H1 (cell line): Measurements from ENCODE around the gene LYL1. TPM values are rescaled to one million over a fixed set of nuclear protein-coding genes. Genes with fewer than 3 reads are reported as not detected.

Source experiments
- BCL11A ChIP-seq, 2 experiments: IDR thresholded peaks; one replicate each; pipeline ENCODE4 v1.6.1; 2011; ENCODE audit warnings: low read depth in 2 of 2, low read length in 2 of 2, mild to moderate bottlenecking in 2 of 2
- CHD7 ChIP-seq: fragments of 300-600 bp; sonication (generic); IDR thresholded peaks from 2 replicates; pipeline ENCODE4 v1.7.1; 2012; ENCODE audit warnings: low read length, moderate library complexity, mild to moderate bottlenecking, inconsistent platforms; ENCODE audit not compliant: insufficient replicate concordance
- POLR2AphosphoS5 ChIP-seq: IDR thresholded peaks from 2 replicates; pipeline ENCODE4 v1.6.1; 2011; ENCODE audit warnings: low read depth, low read length
- TEAD4 ChIP-seq: IDR thresholded peaks from 2 replicates; pipeline ENCODE4 v1.6.1; 2012; ENCODE audit warnings: low read depth, low read length, inconsistent platforms, mixed read lengths
- YY1 ChIP-seq: IDR thresholded peaks from 2 replicates; pipeline ENCODE4 v1.6.1; 2011; ENCODE audit warnings: low read depth, mild to moderate bottlenecking, low read length
- polyA plus RNA-seq, 7 experiments: library from polyadenylated mRNA; depleted of rRNA in 3 of 7; stranded (reverse) in 5 of 7; unstranded in 2 of 7; fragments of >200 nt in 5 of 7; fragments of 200-250 nt in 2 of 7; gene quantifications; 1 replicate in 5 of 7; 2 replicates in 1 of 7; 4 replicates in 1 of 7; pipeline versions ENCODE4 v1.2.1 to v1.2.3, GENCODE V29; 2011 to 2013; ENCODE audit warnings: missing spikeins in 2 of 7, mixed read lengths in 2 of 7
- total RNA-seq: library from RNA; stranded (reverse); fragmentation: NEBNext Ultra II Directional; extraction: Animal tissue kit (Norgen Biotek cat#: 25700); gene quantifications from 2 replicates; pipeline ENCODE4 v1.2.1, GENCODE V29; 2021

LYL1 gene
- total and polyA plus RNA-seq, 2 of the 8 experiments (the other 6 are each of a cell fraction or from before 2014, with no cell fraction given) = 0.58 to 0.76 TPM

DNA sequence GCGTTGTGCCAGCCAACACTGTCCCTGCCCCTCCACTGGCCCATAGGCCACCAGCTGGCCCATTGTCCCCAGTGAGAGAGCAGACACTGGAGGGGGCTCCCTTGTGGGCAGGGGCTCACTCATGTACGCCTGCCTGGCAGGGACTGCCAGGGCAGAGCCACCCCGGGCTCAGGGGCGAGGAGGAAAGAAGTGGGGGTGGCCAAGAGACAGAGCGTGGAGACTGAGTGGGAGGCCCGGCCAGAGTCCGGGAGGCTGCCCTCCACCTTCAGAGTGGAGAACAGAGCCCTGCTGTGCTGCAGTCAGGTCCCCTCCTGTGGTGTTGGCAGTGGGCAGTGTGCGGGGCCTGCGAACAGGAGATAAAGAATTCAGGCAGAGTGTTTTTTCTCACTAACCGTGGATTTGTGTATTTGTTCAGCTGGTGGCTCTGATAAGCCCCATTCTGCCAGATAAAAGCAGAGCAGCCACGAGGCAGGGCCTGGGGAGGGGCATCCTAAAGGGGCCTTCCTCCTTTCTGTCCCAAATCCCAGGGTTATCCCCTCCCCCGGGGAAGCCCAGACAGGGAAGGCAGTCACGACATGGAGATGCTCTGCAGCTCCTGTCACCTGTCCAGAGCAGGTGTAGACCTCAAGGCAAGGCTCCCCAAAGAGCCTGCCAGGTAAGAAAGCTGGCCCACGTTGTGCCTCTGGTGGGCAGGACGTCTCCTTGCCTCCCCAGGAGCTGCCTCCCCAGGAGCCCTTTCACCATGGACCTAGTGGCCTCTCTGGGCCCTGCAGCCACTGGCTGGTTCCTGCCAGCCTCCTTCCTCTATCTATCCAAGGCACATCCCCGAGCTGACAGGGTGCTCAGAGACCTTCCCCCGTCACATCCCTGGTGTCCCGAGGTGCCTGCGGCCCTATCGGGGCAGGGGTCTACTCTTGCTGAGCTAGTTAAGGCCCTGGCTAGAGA, 33.0 kb downstream of the LYL1 start (continued):
- TF ChIP-seq CHD7 (no peak), POLR2AphosphoS5 (no peak), BCL11A (IDR thresholded peaks at IDR 0.05; ENCODE audit: low read depth in 2 of 2, low read length in 2 of 2) (no peak), TEAD4 (no peak), YY1 (no peak)
- TF ChIP-seq, all 59 proteins: peak for 0
